DMS53 treated with DMSO at 0.1 percent for 48 hours (cell line): ENCODE data around the gene NTNG2.

Experiments
- DNase-seq: peaks from one replicate; lab custom pipeline; 2025; ENCODE audit not compliant: unreplicated experiment; lab: John Stamatoyannopoulos, UW

Gene NTNG2

DNA sequence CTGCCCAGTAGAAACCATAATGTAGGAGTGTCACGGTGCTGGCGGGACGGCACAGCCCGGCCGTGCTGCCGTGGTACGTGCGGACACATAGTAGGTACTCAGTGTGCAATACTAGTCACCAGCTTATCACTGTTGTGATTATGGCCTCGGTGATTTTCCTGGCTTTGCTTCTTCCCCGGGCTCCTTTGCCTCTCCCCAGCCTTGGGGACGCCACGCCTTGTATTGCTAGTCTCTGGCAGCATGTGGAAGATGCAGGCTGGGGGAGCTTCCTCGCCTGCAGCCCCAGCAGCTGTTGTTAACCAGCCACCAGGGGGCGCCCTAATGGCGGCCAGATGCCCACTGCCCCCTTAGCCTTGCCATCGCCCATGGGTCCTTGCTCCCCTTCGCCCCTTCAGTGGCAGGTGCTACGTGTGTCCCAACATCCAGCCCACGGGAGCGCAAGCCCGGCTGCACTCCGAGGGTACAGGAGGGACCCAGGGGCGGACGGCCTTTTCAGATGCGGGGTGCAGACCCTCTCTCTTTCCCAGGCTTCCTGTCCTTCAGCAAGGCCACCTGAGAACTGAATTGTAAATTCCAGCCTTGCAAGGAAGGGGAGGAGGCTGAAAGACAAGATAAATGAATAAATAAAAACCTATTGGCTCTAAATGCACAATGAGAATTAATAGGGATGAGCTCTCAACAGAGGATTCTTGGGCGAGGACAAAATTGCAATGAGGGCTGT lies 8.0 kb downstream of the NTNG2 start:
- peak; percentile 71 for DNase-seq

DNA sequence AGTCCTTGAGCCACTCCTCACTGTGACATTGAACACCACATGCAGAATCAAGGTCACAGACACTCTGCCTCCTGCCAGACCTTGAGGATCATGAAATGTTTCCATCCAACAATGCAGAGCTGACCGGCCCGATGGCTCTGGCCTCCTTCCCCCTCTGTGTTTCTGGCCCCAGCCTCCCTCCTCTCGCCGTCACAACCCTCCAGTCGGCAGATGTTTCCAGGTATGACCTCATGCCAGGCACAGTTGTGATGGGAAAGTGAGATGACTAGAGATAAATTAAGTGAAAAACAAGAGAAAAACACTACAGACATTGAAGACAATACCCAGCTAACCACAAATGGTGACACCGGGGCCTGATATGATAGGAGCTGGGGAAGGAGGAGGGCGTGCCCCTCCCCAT lies 9.8 kb downstream of the NTNG2 start:
- no peak for DNase-seq

DNA sequence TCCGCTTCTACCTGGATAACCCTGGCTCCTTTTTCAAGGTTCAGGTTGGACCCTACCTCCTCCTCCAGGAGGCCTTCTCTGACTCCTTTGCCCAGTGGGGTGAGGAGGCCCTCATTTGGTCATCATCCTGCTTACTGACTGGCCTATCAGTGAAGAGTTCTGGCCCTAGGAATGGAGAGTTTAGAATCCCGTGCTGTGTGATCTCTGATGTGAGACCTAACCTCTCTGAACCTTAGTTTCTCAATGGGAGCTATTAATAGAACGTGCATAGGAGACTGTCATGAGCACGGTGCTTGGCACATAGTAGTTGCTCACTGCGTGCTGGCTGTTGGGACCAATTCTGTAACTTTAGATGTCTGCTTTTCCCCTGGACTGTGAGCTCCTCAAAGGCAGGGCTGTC lies 10.3 kb downstream of the NTNG2 start:
- no peak for DNase-seq

DNA sequence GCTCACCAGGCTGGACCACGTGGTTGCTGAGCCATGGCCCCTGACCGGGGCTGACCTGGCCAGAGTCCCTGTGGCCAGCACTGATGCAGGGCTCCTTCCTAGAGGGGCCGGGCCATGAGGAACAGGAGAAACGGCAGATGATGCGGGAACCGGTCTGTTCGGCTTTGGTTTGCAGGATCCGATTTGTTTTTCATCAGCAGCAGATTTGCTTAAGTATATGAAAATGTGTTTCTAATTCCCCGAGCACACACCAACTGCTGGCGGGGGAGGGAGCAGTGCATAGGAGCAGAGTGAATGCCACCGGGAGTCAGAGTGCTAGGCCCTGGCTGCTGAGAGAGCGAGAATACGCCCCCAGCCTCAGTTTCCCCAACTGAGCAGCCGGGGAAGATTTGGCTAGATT lies 13.6 kb downstream of the NTNG2 start:
- no peak for DNase-seq

DNA sequence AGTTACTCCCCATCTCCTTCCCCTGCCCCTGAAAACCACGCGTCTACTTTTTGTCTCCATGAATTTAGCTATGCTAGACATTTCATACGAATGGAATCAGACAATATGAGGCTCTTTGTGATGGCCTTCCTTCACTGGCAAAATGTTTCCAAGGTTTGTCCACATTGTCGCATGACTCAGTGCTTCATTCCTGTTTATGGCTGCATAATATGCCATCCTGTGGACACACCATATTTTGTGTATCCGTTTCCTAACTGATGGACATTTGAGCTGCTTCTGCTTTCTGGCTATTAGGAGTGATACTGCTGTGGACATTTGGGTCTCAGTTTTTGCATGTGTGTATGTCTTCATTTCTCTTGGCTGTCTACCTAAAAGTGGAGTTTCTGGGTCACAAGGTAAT lies 14.5 kb downstream of the NTNG2 start:
- DNase-seq = no peak

DNA sequence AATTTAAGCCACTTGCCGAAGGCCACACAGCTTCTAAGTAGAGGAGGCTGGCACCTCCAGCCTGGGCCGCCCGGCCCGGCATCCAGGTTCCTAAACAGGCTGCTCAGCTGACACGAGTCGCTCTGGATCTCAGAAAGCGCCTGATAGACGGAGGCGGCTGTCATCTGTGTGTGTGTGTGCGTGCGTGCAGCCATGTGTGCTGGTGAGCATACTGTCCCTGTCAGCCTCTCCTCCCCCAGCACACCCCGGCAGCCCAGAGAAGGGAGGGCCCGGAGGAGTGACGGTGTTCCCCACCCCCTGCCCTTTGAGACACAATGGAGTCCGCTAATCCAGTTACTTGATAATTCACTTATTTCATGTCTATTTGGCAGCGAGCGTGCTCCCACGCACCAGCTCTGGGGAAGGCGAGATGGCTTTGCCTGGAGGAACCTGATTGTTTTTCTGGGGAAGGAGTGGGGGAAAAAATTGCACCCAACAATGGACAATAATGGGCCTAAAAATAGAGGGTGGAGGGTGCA lies 20.0 kb downstream of the NTNG2 start:
- DNase-seq = no peak

DNA sequence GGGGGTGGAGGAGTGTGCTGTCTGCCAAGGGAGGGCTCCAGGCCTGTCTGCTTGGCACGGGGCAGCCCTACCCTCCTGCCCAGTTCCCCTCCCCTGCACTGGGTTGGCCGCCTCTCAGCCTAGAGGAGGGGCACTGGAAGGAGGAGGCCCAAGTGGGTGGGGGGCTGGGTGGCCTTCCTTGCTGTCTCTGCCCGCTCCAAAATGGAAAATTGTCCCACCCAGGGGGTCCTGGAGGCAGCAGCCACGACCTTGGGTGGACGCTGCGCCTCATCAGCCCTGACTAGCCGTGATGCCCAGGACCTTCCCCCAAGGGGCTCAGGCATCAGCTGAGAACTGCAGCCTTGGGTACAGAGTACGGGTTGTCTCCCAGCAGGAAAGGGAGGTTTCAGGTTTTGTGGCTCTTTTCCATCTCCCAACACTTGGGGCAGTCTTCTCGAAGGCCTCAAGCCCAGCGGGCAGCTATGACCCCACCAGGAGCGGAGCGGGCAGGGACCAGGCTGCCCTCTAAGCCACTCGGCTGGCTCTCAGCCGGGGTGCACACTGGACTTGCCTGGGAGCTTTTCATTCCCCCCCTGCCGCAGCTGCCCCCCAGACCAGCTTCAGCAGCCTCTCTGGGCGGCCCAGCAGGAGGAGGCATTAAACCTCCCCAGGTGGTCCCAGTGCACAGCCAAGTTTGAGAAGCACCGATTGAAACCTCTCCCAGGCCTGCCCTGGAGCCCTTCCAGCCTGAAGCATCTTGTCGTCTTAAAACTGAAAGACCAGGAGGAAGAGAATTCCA lies 20.6 kb downstream of the NTNG2 start:
- no peak for DNase-seq

DNA sequence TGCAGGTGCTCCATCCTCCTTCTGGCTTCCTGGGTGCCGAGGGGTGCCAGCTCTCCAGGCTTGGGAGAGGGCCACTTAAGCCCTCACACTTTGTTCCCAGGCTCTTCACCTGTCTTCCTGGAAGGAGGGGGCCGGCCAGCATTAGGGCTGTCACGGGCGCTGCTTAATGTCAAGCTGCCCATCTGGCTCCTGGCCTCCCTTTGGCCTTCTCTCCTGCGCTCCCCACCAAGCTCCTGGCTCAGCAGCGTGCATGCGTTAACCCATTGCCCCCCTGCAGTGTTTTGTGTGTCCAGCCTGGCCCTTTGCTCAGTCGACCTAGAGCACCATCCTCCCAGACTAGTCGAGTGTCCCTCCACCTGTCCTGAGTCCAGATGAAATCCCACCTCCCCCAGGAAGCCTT lies 21.3 kb downstream of the NTNG2 start:
- DNase-seq = no peak

DNA sequence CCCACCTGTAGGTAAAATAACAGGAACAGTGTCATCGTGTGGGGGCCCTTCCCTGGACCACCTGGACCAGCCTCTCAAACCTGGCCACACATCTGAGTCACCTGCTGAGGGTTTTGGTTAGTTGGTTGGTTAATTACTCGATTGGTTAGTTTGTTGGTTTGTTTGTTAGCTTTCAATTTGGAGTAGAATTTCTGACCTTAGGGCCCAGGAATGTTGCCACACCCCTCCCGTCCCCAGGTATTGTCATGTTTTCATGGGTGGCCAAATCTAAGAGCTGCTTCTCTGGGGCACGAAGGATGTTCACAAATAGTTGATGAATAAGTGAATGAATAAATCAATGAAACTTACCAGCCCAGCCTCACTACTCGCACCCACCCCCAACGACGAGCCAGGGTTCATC lies 21.9 kb downstream of the NTNG2 start:
- DNase-seq = no peak

DNA sequence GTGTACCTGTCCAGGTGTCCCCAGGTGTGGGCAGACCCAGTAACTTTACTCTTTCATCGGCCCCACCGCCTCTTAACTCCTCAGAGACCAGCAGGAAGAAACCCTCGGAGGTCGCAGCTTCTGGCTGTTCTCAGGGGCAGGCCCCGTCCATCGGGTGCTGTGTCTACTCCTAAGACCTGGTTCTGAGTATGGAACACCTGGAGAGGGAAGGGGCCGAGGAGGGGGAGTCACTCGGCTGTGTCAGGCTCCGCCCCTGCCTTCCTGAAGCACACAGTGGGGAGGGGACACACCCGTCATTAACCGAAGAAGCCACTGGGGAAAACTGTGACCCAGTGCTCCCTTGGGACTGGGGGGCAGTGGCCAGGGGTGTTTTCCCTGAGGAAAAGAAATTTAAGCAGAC lies 22.3 kb downstream of the NTNG2 start:
- no peak for DNase-seq

DNA sequence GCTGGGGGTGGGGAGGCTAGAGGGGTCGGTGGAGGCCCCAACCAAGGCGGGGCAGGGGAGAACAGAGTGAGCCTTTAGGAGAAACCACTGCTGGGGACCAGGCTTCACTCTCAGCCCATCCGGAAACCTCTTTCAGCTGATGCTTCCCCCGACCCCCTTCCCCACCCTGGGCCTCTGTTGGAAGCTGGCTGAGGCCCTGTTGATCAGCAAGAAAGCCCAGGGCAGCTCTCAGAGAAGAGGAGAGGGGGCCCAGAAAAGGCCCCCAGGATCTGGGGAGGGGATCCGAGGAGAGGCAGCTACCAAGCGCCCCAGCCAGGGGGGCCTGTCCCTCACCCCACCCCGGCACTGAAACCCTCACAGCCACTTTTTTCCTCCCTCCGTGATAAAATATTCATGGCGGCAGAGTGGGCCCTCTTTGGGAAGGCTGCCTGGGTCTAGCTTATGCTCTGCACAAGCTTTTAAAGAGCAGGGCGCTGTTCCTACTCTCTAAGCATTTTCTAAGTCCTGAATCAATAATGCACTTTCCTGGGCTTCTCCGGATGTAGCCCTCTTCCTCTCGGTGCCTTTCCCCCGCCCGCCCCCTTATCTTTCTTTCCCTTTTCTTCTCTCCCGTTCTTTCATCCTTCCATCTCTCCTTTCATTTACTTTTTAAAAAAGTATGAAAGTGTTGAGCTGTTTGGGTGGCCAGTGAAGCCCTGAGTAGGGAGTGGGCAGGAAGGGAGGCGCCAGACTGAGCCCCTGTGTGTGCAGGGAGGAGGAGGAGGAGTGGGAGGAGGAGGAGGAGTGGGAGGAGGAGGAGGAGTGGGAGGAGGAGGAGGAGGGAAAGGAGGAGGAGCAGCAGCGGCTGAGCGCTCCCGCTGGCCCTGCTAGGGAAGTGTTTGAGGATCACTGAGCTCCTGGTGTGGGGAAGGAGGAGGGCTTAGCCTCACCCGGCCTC lies 23.5 kb downstream of the NTNG2 start:
- no peak for DNase-seq

DNA sequence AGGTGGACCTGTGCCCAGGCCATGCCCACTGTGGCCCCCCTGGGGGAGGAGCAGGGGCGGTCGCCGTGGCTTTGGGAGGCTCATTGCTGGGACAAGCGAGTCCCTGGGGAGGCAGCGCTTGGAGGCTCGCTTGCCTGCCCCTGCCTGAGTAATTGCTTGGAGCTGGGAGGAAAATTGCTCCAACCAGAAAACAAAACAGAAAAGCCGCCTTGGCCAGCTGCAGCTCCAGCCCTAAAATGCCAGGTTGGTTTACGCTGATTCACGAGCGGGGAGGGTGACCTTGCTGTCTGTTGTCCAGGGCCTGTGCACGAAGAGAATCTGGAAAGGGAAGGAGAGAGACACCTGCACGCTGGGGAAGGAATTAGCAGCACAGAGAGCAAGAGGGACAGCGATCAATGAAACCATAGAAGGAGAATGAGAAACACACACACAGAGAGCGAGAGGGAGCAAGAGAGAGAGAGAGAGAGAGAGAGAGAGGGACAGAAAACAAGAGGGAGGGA lies 25.3 kb downstream of the NTNG2 start:
- no peak for DNase-seq

DNA sequence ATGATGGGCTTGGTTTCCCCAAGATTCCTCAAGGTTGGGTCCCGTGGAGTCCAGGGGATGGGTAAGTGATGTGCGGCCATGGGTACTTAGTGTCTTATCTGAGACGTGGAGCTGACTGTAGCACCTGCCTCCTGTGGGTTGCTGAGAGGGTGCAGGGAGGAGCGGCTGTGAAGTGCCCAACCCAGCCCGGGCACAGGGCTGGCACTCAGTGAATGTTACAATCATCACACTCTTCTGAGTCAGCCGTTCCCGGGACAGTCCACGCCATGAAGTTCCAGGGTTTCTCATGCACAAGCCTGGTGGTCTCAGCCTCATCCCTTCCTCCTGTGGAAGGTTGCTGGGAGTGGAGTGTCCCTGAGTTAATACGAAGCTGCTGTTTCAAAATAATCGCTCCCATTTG lies 29.1 kb downstream of the NTNG2 start:
- DNase-seq = no peak

DNA sequence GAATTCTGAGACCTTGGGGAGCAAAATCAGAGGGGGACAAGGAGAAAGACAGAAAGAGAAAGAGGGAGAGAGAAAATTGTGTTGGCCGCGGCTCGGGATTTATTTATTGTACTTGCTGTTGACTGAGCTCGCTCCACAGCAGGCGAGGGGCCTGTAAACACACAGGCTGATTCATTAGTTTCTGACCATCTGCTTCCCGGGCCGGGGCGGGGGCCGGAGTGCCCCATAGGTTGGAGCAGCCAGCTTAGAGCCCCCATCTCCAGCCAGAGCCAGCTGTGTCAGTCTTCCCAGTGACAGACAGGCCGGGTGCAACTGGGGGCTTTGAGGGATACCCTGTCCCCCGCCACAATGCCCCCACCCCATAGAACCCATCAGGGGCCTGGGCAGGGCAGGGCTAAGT lies 30.9 kb downstream of the NTNG2 start:
- no peak for DNase-seq

DNA sequence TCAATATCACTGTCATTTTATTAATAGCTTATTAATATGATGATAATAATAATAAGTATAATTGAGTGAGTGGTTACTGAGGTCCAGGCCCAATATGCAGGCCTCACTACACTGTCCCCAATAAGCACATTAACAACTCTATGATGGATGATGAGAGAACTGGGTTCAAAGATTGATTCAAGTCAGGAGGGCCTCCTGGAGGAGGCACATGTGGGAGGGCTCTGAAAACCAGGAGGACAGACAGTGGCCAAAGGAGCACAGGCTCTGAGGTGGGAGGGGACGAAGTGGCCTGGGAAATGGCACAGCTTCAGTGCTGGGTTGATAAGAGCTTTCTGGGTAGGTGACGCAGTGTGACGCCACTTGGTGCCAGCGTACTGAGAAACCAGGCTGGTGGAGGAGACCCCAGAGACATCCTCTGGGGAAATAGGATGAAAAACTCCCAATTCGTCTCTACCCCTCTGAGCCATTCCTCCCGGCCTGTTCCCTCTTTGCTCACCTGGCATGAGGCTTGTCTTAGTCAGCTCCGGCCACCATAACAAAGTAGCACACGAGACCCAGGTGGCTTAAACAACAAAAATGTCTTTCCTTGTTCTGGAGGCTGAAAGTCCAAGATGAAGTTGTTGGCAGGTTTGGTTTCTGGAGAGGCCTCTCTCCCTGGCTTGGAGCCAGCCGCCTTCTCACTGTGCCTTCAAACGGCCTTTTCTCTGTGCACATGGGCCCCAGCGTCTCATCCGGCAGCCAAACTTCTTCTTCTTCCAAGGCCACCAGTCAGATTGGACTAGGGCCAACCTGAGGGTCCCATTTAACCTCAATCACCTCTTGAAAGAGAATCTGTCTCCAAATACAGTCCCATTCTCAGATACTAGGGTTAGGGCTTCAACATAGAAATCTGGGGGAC lies 31.6 kb downstream of the NTNG2 start:
- no peak for DNase-seq

DNA sequence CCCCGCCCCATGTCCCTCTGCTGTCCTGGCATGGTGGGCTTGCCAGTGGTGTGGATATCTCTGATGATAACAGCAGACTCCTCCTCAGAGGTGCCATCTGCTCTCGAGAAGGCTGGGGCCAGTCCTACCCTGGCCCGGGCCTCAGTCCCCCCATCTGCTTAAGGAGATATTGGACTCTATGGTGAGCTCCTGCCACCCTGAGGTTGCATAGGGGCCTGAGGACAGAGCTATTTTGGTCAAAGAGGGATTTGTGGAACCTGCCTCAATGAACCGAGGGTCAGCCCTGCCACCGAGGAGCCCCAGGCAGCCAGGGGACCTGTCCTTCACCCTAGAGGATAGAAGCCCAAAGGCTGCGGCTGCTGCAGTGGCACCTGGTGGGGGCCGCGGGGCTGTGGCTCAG lies 32.6 kb downstream of the NTNG2 start:
- DNase-seq = no peak

DNA sequence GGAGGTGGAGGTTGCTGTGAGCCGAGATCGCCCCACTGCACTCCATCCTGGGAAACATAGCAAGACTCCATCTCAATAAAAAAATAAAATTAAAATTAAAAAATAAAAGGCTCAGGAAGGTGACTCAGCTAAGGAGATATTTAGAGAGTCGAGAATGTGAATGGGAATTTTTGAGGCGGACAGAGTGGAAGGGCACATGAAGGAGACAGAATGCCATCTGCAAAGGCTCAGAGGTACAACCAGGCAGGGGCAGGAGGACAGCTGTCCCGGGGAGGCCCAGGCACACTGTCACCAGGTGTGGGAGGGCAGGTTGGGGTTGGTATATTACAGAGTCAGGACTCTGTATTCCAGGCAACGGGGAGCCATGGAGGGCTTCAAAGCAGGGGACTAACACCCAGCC lies 35.5 kb downstream of the NTNG2 start:
- no peak for DNase-seq

DNA sequence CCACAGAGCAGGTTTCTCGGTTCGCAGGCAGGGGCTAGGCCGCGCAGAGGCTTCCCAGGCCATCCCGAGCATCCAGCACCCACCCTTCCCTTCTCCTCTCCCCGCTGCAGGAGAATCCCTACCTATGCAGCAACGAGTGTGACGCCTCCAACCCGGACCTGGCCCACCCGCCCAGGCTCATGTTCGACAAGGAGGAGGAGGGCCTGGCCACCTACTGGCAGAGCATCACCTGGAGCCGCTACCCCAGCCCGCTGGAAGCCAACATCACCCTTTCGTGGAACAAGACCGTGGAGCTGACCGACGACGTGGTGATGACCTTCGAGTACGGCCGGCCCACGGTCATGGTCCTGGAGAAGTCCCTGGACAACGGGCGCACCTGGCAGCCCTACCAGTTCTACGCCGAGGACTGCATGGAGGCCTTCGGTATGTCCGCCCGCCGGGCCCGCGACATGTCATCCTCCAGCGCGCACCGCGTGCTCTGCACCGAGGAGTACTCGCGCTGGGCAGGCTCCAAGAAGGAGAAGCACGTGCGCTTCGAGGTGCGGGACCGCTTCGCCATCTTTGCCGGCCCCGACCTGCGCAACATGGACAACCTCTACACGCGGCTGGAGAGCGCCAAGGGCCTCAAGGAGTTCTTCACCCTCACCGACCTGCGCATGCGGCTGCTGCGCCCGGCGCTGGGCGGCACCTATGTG lies 36.1 kb downstream of the NTNG2 start:
- DNase-seq = no peak

DNA sequence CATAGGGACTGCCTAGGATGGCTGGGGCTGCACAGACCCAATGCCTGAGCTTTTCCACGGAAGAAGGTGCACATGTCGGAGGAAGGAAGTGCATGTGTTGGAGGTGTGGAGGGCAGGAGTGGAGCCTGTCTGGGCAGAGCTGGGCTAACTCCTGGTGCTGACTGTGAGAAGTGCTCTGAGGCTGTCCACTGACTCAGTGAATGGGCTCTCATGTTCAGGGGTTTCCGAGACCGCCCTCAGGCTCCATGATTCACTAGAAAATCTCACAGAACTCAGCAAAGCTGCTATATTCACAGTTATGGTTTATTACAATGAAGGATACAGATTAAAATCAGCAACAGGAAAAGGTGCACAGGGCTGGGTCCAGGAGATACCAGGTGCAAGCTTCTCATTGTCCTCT lies 37.2 kb downstream of the NTNG2 start:
- DNase-seq = no peak

DNA sequence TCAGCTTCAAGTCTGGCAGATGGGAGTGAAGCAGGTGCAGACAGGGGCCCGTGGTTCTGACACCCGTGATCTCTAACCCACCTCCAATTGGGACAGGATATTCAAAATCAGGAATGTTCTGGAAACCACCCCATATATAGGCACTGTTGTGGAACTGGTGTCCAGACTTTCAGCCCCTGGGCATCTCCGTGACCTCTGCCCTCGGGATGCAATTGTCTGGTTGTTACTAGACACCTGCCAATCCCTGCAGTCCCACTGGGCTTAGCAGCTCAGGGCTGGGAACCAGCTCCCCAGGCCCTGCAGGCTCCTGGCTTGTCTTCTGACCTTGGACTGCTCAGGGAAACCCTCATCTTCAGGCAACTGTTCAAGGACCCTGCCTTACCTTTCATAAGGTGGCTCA lies 38.8 kb downstream of the NTNG2 start:
- DNase-seq = no peak
